B cell (primary cell): ENCODE results near the gene MMP15. TPM values are rescaled to one million over a fixed set of nuclear protein-coding genes. Genes with fewer than 3 reads are reported as not detected.

Source experiments
- ATAC-seq: fragments of 200-7000 bp; cut with Tn5 transposase; one replicate; pipeline ENCODE4 v1.10.0; 2021; ENCODE audit warnings: low read depth, mild to moderate bottlenecking, moderate number of reproducible peaks, moderate library complexity
- CTCF ChIA-PET: fragments of 350-600 bp; sonication (Branson Sonifier 250); formaldehyde crosslinking; loops from one replicate; lab custom pipeline; 2021; ENCODE audit warnings: antibody characterized with exemption, inconsistent platforms; lab: Charles Lee
- POLR2A ChIA-PET: fragments of 350-600 bp; sonication (Branson Sonifier 250); formaldehyde crosslinking; loops from one replicate; lab custom pipeline; 2021; ENCODE audit warnings: antibody characterized with exemption; lab: Charles Lee
- DNase-seq: peaks from one replicate; pipeline ENCODE4 v3.0.0; 2013
- H2AFZ ChIP-seq: 2 replicates; pipeline ENCODE4 v1.6.1; 2012; ENCODE audit warnings: mild to moderate bottlenecking, low read depth, low read length; ENCODE audit not compliant: insufficient read depth, poor library complexity, severe bottlenecking
- H3K27ac ChIP-seq, 2 donors: 1 replicate in 1 of 2; 2 replicates in 1 of 2; pipeline ENCODE4 v1.5.1; 2012 to 2013; ENCODE audit warnings: low read length in 2 of 2, mild to moderate bottlenecking in 2 of 2, moderate library complexity in 1 of 2
- H3K27me3 ChIP-seq, 4 experiments: fragments of 200-600 bp in 1 of 4; sonication (generic) in 1 of 4; replicated peaks in 1 of 4; 1 replicate in 2 of 4; 2 replicates in 2 of 4; pipeline versions ENCODE4 v1.6.1 to v1.7.0; 2013 to 2016; ENCODE audit warnings: low read length in 3 of 4, mild to moderate bottlenecking in 2 of 4, mixed read lengths in 1 of 4, moderate library complexity in 1 of 4; ENCODE audit not compliant: insufficient read depth in 4 of 4, control insufficient read depth in 3 of 4; ENCODE audit errors: control extremely low read depth in 1 of 4
- H3K36me3 ChIP-seq, 2 experiments: replicated peaks in 1 of 2; 1 replicate in 1 of 2; 2 replicates in 1 of 2; pipeline versions ENCODE4 v1.6.1 to v1.7.1; 2013; ENCODE audit warnings: low read length in 1 of 2; ENCODE audit not compliant: insufficient read depth in 2 of 2, control insufficient read depth in 1 of 2; ENCODE audit errors: control extremely low read depth in 1 of 2, extremely low read depth in 1 of 2
- H3K4me1 ChIP-seq, 2 donors: fragments of 200-600 bp in 1 of 2; sonication (generic) in 1 of 2; 1 replicate in 1 of 2; 2 replicates in 1 of 2; pipeline versions ENCODE4 v1.5.1 to v1.6.1; 2013 to 2017; ENCODE audit warnings: low read length in 2 of 2; ENCODE audit not compliant: control insufficient read depth in 2 of 2, insufficient read depth in 2 of 2
- H3K4me2 ChIP-seq: replicated peaks from 2 replicates; pipeline ENCODE3; 2012; ENCODE audit warnings: mild to moderate bottlenecking, low read depth, low read length; ENCODE audit not compliant: poor library complexity, severe bottlenecking
- H3K4me3 ChIP-seq, 5 experiments: fragments of 200-600 bp in 1 of 5; sonication (generic) in 1 of 5; 1 replicate in 3 of 5; 2 replicates in 2 of 5; pipeline versions ENCODE4 v1.5.1 to v1.7.0; 2011 to 2016; ENCODE audit warnings: low read length in 4 of 5, mild to moderate bottlenecking in 4 of 5, low read depth in 2 of 5, control low read depth in 1 of 5, moderate library complexity in 1 of 5; ENCODE audit not compliant: insufficient read depth in 1 of 5; ENCODE audit errors: control extremely low read depth in 1 of 5, extremely low read depth in 1 of 5
- H3K79me2 ChIP-seq: fragments of 200-600 bp; sonication (generic); one replicate; pipeline ENCODE4 v1.6.0; 2016; ENCODE audit warnings: low read length; ENCODE audit not compliant: control insufficient read depth, insufficient read depth
- H3K9ac ChIP-seq: fragments of 200-600 bp; sonication (generic); 2 replicates; pipeline ENCODE4 v1.6.1; 2017; ENCODE audit warnings: mild to moderate bottlenecking, low read length, moderate library complexity
- H3K9me3 ChIP-seq, 3 donors: one replicate each; pipeline versions ENCODE4 v1.6.1 to v1.7.1; 2013; ENCODE audit warnings: low read length in 2 of 3; ENCODE audit not compliant: control insufficient read depth in 2 of 3, insufficient read depth in 1 of 3; ENCODE audit errors: control extremely low read depth in 1 of 3
- H4K20me1 ChIP-seq: 2 replicates; pipeline ENCODE4 v1.6.0; 2012; ENCODE audit warnings: mild to moderate bottlenecking, low read length; ENCODE audit not compliant: insufficient read depth, control insufficient read depth, poor library complexity, severe bottlenecking
- H3K27ac Mint-ChIP-seq: one replicate; pipeline ENCODE4 v1.8.0; 2021; ENCODE audit warnings: mixed read lengths
- H3K27me3 Mint-ChIP-seq: one replicate; pipeline ENCODE4 v1.8.0; 2021; ENCODE audit warnings: mixed read lengths
- H3K4me1 Mint-ChIP-seq: one replicate; pipeline ENCODE4 v1.8.0; 2021; ENCODE audit warnings: mixed read lengths
- H3K4me3 Mint-ChIP-seq: one replicate; pipeline ENCODE4 v1.8.0; 2021; ENCODE audit warnings: mixed read lengths
- H3K9me3 Mint-ChIP-seq: one replicate; pipeline ENCODE4 v1.8.0; 2022; ENCODE audit warnings: mixed read lengths; ENCODE audit not compliant: insufficient read depth
- EZH2 ChIP-seq: IDR thresholded peaks from 2 replicates; pipeline ENCODE4 v1.6.1; 2012; ENCODE audit warnings: borderline replicate concordance, low read depth, mild to moderate bottlenecking, moderate library complexity, low read length; ENCODE audit not compliant: insufficient read depth, poor library complexity, severe bottlenecking
- WGBS: methylation state at CpG from one replicate; pipeline ENCODE4 v1.1.5; 2013; ENCODE audit warnings: missing lambda C conversion rate; ENCODE audit not compliant: insufficient coverage; 5-methylcytosine and 5-hydroxymethylcytosine counted together
- intact Hi-C: fragments of 100-400 bp; cut with micrococcal nuclease; formaldehyde crosslinking; loops from one replicate; pipeline ENCODE4 v1.10.0; 2022
- polyA plus RNA-seq: library from polyadenylated mRNA; depleted of rRNA; stranded (reverse); fragments of >200 nt; gene quantifications from 2 replicates; pipeline ENCODE4 v1.2.3, GENCODE V29; 2012
- total RNA-seq, 2 donors: library from RNA; stranded (reverse); fragments of 120-200 nt in 1 of 2; gene quantifications; 1 replicate in 1 of 2; 2 replicates in 1 of 2; pipeline versions ENCODE4 v1.2.3 to v1.2.4, GENCODE V29; 2013 to 2022
- TF ChIP-seq, protein P1 (sequence below): fragments of 200-600 bp; IDR thresholded peaks from one replicate; pipeline ENCODE4 v1.8.0; 2022; ENCODE audit warnings: antibody characterized with exemption, mild to moderate bottlenecking

MMP15 gene
- total and polyA plus RNA-seq, 2 donors (not counting 1 experiment from before 2014, with no cell fraction given) = not detected

DNA sequence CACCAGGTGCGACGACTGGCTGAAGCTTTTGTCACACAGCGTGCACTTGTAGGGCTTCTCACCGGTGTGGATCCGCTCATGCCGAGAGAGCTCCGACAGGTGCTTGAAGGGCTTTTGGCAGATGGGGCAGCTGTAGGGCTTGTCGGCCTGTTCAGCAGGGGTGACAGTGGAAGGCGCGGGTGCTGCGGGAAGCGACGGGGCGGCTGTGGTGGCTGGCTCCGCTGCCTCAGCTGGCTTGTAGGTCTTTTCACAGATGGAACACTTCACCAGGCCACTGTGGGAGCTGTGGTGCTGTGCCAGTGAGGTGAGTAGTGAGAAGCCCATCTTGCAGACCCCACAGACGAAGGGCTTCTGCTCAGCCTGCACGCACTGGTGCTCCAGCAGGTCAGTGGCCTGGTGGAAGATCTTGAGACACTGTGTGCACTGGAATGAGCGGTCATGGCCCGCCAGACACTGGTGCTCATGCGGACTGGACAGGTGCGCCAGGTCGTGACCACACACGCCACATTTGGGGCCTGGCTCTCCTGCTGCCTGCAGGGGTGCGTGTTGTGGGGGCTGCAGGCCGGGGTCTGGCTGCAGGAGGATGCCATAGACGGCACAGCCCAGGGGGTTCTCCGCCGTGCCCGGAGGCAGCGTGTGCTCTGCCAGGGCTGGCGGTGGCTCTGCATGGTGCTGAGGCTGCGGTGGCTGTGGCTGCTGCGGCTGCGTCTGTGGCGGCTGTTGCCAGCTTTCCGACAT is 27.9 kb upstream of the MMP15 start:
- TF ChIP-seq, protein P1, sequence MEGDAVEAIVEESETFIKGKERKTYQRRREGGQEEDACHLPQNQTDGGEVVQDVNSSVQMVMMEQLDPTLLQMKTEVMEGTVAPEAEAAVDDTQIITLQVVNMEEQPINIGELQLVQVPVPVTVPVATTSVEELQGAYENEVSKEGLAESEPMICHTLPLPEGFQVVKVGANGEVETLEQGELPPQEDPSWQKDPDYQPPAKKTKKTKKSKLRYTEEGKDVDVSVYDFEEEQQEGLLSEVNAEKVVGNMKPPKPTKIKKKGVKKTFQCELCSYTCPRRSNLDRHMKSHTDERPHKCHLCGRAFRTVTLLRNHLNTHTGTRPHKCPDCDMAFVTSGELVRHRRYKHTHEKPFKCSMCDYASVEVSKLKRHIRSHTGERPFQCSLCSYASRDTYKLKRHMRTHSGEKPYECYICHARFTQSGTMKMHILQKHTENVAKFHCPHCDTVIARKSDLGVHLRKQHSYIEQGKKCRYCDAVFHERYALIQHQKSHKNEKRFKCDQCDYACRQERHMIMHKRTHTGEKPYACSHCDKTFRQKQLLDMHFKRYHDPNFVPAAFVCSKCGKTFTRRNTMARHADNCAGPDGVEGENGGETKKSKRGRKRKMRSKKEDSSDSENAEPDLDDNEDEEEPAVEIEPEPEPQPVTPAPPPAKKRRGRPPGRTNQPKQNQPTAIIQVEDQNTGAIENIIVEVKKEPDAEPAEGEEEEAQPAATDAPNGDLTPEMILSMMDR = no peak
- no peak for TF ChIP-seq EZH2
- DNase-seq = no peak
- no peaks in the 10 kb centered on the region for H3K9me3 ChIP-seq
- H3K9ac ChIP-seq = no peak overlapping the region
- H4K20me1 ChIP-seq = peaks cover 41% of the 10 kb centered on the region
- H3K79me2 ChIP-seq = peaks cover 23% of the 10 kb centered on the region
- H3K36me3 ChIP-seq = peaks cover 0 to 23% of the 10 kb centered on the region in 2 experiments
- H3K27me3 ChIP-seq = no peaks in the 10 kb centered on the region
- WGBS = 97% methylated on average over 35 of the region's 36 CpGs
- no peak overlapping the region for H3K27ac Mint-ChIP-seq
- no peak overlapping the region for H3K27ac ChIP-seq
- no peaks in the 10 kb centered on the region for H3K27me3 Mint-ChIP-seq
- peaks cover 30% of the 10 kb centered on the region for H3K4me1 Mint-ChIP-seq
- ChIA-PET POLR2A (no interaction called here), CTCF (interaction anchor here (1.1 kb wide), 1 partner anchor 91 kb away, joined by 3 read pairs; no protein-coding TSS in a partner anchor)
- H3K4me3 Mint-ChIP-seq = peak overlapping the region; percentile 19
- no peak overlapping the region for H3K4me2 ChIP-seq
- no peak overlapping the region for H2AFZ ChIP-seq
- peaks cover 22 to 34% of the 10 kb centered on the region in 2 donors for H3K4me1 ChIP-seq
- ATAC-seq = no peak
- intact Hi-C loops = no loop called here
- no peaks in the 10 kb centered on the region for H3K9me3 Mint-ChIP-seq
- H3K4me3 ChIP-seq = no peak overlapping the region

DNA sequence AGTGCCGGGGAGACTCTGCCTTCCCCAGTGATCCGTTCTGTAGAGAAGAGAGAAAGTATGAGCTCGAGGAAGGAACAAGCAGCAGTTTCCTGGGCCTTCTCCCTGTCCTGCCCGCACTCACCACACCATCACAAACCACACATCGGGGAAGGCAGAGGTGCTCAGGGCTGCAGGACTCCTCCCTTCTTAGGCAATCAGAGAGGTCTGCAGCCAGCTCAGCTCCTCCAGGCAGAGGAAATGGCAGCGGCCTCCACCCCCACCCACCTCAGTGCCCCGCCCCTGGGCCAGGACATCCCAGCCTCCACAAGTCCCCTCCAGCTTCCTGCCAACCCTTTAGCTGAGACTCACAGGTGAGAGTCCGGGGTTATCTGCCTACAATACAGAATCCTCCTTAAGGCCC is 27.1 kb upstream of the MMP15 start:
- no peak for DNase-seq
- H3K27me3 Mint-ChIP-seq = no peaks in the 10 kb centered on the region
- 94% methylated on average over 5 of the region's 8 CpGs for WGBS
- no peak for ATAC-seq
- ChIA-PET POLR2A (interaction anchor here (0.6 kb wide), 1 partner anchor 403 kb away, joined by 3 read pairs; no protein-coding TSS in a partner anchor), CTCF (interaction anchor here (1.1 kb wide), 1 partner anchor 91 kb away, joined by 3 read pairs; no protein-coding TSS in a partner anchor)
- Histone ChIP-seq H3K9me3 (no peaks in the 10 kb centered on the region), H3K4me3 (no peak overlapping the region), H3K79me2 (peaks cover 23% of the 10 kb centered on the region), H3K27me3 (no peaks in the 10 kb centered on the region), H3K36me3 (peaks cover 0 to 21% of the 10 kb centered on the region in 2 experiments), H3K4me1 (peaks cover 22 to 34% of the 10 kb centered on the region in 2 donors), H3K9ac (no peak overlapping the region), H3K27ac (no peak overlapping the region), H3K4me2 (peak overlapping the region; percentile 100), H4K20me1 (peaks cover 41% of the 10 kb centered on the region), H2AFZ (no peak overlapping the region)
- H3K9me3 Mint-ChIP-seq = no peaks in the 10 kb centered on the region
- TF ChIP-seq, protein P1 = no peak
- no peak for TF ChIP-seq EZH2
- H3K27ac Mint-ChIP-seq = no peak overlapping the region
- peaks cover 30% of the 10 kb centered on the region for H3K4me1 Mint-ChIP-seq
- peak overlapping the region; percentile 19 for H3K4me3 Mint-ChIP-seq
- intact Hi-C loops = no loop called here
